Right lobe of liver (tissue), 4 donors: ENCODE measurements around the gene VIPR1.

Source experiments
- POLR2A ChIP-seq: fragments of 450-650 bp; IDR thresholded peaks from one replicate; pipeline ENCODE4 v1.6.1; 2017; ENCODE audit warnings: antibody characterized with exemption, mild to moderate bottlenecking
- TF ChIP-seq, protein P1 (sequence below), 4 donors: fragments of 200-600 bp in 3 of 4; fragments of 450-650 bp in 1 of 4; IDR thresholded peaks; one replicate each; pipeline versions ENCODE4 v1.5.1 to v1.8.0; 2016 to 2022; ENCODE audit warnings: antibody characterized with exemption in 4 of 4, mild to moderate bottlenecking in 2 of 4
- donor health status: DM: no; HTN: no; CAD: no.
- donor health status: DM: no; HTN: no; CAD: no.
- donor health status: DM: no; HTN: yes; CAD: no.

DNA sequence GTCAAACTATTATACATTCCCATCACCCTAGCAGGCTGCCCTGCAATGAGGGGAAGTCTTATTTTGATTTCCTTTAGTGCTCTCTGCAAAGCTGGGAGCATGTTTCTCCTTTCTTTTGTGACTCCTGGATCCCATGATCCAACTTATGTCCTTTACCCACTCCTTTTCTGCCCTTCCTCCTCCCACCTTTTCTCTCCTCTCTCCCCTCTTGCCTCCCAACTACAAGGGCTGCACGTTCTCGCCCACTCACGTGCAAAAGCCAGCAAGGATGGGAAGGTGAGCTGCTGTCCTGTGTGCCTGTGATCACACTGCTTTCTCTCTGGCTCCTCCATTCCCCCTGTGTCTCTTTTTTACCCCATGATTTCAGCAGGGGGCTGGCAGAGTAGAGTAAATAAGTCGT, 6.1 kb downstream of the VIPR1 start:
- TF ChIP-seq, protein P1, sequence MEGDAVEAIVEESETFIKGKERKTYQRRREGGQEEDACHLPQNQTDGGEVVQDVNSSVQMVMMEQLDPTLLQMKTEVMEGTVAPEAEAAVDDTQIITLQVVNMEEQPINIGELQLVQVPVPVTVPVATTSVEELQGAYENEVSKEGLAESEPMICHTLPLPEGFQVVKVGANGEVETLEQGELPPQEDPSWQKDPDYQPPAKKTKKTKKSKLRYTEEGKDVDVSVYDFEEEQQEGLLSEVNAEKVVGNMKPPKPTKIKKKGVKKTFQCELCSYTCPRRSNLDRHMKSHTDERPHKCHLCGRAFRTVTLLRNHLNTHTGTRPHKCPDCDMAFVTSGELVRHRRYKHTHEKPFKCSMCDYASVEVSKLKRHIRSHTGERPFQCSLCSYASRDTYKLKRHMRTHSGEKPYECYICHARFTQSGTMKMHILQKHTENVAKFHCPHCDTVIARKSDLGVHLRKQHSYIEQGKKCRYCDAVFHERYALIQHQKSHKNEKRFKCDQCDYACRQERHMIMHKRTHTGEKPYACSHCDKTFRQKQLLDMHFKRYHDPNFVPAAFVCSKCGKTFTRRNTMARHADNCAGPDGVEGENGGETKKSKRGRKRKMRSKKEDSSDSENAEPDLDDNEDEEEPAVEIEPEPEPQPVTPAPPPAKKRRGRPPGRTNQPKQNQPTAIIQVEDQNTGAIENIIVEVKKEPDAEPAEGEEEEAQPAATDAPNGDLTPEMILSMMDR (IDR thresholded peaks at IDR 0.05) = no peak
- TF ChIP-seq POLR2A = no peak
